KOPT-K1 (cell line): ENCODE results near the gene COL11A2.

Experiments
- H3K27ac ChIP-seq: fragments of 200-600 bp; sonication (generic); 2 replicates; pipeline ENCODE4 v1.5.1; 2016; ENCODE audit warnings: antibody characterized with exemption, mild to moderate bottlenecking, low read depth, low read length; ENCODE audit not compliant: poor library complexity, severe bottlenecking
- H3K36me3 ChIP-seq: fragments of 200-600 bp; sonication (generic); 2 replicates; pipeline ENCODE4 v1.5.1; 2017; ENCODE audit warnings: antibody characterized with exemption, mild to moderate bottlenecking, low read length, moderate library complexity; ENCODE audit not compliant: insufficient read depth
- H3K9me3 ChIP-seq: fragments of 200-600 bp; sonication (generic); 2 replicates; pipeline ENCODE4 v1.5.1; 2017; ENCODE audit warnings: antibody characterized with exemption, low read length, mild to moderate bottlenecking; ENCODE audit not compliant: insufficient read depth, poor library complexity, severe bottlenecking

Gene COL11A2

DNA sequence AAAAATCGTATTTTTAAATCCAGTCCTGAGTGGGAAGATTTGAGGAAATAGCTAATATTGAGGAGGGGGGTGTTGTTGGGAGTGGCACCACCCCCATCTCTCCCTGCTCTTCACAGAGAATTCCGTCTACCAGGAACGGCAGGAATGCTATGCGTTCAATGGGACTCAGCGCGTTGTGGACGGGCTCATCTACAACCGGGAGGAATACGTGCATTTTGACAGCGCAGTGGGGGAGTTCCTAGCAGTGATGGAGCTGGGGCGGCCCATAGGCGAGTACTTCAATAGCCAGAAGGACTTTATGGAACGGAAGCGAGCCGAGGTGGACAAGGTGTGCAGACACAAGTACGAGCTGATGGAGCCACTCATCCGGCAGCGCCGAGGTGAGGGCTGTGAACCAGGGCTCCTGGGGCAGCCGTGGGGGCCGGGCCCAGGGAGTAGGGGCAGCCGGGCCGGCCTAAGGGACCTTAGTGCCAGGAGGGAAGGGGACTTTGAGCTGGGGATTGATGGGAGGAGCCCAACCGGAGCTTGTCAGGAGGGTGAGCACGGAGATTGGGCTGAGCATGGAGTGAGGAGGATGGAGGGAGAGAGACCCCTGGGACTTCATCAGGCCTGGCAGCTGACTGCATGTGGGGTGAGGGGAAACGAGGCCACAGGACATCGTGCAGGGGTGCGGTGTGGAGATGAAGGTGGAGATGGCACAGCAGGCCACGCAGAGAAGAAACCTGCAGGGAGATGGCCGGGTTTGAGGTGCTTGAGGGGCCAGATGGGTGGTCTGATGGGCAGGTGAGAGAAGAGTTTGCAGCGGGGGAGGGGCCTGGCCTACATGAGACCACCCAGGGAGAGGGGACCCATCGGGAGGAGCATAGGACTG, 75.2 kb downstream of the COL11A2 start:
- Histone ChIP-seq H3K36me3 (no peaks in the 10 kb centered on the region), H3K27ac (no peak overlapping the region), H3K9me3 (no peaks in the 10 kb centered on the region)

DNA sequence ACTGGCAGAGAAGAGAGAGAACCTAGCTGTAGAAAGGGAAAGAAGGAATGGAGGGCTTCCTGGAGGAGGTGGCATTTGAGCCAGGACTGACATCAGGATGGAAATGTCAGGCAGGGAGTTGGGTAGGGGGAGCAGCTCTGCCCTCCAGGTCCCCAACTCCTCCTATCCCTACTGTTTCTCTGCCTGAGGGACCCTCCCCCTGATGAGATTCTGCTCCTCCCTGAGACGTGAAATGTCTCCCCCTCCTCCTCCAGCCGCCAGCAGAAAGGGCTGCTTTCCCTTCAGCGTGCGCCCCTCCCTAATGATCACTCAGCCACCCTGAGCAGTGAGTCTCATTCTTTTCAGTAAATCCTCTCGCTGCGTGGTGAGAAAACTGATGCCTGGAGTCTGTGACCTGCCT, 75.8 kb downstream of the COL11A2 start:
- Histone ChIP-seq H3K36me3 (no peaks in the 10 kb centered on the region), H3K27ac (no peak overlapping the region)

DNA sequence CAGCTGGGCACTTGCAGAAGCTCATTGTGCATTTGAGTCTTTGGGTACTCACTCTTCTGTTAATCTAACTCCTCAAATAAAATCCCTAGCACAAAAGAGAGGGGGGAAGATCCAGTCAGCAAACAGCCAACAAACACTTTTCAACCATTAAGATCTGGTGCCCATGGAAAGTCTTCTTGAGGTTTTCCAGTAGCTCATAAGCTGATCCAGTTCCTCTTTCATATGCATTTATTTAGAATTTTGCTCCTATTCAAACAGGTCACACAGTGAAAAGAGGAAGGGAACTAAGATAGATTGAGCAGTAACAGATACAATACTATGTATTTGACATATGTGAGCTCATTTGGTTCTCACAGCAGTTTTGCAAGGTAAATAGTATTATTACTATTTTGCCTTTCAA, 77.9 kb downstream of the COL11A2 start:
- Histone ChIP-seq H3K9me3 (no peaks in the 10 kb centered on the region), H3K27ac (no peak overlapping the region), H3K36me3 (no peaks in the 10 kb centered on the region)

More for the DNA sequence above, 75.8 kb downstream of the COL11A2 start:
- no peaks in the 10 kb centered on the region for H3K9me3 ChIP-seq

DNA sequence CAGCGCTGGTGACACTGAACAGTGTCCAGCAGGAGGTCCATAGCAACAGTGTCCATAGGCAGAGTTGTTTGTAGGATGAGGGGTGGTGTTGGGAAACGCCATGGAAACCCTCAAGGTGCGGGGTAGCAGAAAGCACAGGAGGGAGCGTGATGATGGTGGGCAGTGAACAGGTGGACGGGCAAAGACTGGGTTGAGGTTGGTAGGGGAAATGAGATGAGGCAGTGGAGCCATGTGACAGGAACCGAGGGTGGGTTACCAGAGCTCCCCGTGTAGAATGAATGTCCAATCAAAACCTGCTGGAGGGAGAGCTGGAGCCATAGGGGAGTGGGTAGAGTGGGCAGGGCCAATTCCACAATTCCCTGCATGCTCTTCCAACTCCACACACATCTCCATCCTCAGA, 78.5 kb downstream of the COL11A2 start:
- Histone ChIP-seq H3K9me3 (no peaks in the 10 kb centered on the region), H3K27ac (no peak overlapping the region), H3K36me3 (no peaks in the 10 kb centered on the region)
